Measurements from ENCODE around the gene OSTC.
A peak's percentile ranks its signal among the peaks of the same experiment; 100 is the strongest.

The OSTC gene

DNA sequence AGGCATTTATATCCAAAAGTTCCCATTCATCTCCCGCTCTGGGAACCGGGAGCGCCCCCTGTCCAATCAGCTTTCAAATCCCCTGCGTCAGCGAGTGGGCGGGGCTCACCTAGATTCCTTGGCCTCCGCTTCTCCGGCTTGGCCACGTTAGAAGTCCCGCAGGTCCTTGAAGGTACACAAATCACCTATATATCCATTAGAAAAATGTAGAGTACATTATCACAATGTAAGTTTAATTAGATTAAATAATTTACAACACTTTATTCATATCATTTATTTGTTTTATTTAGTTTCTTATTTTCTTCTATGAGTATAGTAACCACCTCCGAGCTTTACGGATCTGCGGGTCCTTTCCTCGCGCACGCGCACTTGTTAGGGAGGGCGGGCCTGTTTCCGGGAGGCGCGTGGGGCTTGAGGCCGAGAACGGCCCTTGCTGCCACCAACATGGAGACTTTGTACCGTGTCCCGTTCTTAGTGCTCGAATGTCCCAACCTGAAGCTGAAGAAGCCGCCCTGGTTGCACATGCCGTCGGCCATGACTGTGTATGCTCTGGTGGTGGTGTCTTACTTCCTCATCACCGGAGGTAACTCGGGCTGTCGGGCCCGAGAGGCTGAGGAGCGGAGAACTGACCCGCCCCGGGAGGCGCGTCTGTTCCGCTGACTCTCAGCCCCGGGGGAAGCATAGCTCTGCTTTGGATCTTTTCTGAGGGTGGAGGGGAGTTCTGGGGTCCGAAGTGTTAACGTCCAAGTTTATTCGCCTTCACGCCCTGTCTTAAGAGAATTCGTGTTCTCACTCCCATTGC, at the start of gene OSTC:
OSTC (plus strand) TSS at position 388 of the 802 bp plus-strand sequence; CDS start at position 445, 57 bp downstream.
- peak; percentile 93 for DNase-seq (ENCODE audit: low read depth)

DNA sequence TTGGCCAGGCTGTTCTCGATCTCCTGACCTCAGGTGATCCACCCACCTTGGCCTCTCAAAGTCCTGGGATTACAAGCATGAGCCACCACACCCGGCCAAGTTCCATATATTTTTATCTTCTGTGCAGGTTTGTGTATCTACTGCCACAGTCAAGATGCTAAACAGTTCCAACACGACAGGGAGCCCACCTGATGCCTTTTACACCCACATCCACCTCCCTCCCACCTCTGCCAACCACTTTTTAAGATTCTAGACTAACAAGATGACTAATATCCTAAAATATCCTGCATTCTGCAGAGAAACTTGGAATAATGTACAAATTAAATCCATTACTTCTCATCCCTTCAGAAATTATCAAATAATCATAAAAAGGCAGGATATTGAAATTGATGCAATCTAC, 49.3 kb upstream of the OSTC start:
- no peak for DNase-seq (ENCODE audit: low read depth)

DNA sequence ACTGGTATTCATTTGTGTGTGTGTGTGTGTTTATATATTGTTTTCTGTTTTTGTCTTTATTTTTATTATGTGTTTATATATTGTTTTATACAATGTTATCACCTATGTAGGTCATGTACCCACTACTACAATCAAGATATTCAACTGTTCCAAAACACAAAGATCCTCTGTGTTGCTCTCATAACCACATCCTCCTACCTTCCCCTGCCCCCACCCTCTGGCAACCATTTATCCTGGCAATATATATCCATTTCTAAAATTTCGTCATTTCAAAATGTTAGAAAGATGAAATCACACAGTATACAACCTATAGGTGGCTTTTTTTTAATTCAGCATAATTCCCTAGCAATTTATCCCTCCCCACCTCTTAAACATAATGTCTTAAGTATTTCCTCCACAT, 48.9 kb upstream of the OSTC start:
- DNase-seq (ENCODE audit: low read depth) = no peak

DNA sequence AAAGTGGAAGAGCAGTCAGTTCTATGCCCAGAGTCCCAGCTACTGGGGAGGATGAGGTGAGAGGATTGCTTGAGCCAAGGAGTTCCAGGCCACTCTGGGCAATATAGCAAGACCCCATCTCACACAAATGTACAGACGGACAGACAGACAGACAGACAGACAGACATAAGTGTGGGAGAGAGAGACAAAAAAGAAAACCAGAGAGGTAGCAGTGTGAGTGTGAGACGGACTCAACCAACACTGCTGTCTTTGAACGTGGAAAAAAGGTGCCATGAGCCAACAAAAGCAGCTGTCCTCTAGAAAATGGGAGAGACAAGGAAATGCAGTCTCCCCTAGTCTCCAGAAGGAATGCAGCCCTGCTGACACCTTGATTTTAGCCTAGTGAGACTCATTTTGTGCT, 48.2 kb upstream of the OSTC start:
- no peak for DNase-seq (ENCODE audit: low read depth)

DNA sequence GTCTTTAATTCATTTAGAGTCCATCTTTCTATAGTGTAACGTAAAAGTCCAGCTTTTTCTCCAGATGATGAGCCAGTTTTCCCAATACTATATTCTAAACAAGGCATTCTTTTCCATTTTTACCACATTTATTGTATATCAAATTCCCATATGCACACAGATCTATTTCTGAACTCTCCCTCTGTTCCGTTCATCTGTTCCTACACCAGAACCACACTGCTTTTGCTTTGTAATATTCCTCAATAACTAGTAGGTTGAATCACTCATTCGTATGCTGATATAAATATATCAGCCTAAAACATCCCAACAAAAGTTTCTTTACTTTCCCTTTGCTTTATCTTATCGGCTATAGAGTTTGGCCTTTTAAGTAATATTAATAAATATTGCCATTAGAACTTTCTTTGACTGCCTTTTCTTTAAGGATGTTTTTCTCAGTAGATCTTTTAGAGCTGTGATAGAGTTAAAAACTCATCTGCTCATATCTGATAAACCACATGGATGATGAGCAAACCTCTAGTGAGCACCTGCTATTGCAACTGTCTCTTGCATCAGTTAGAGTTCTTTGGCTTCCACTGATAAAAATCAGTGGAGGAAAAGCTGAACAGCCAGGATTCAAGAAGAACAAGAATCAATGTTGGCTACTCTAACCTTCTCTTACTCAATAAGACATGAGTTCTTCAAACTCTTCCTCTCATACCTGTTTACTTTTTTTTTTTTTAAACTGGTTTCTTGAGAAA, 43.2 kb upstream of the OSTC start:
- no peak for DNase-seq (ENCODE audit: low read depth)

DNA sequence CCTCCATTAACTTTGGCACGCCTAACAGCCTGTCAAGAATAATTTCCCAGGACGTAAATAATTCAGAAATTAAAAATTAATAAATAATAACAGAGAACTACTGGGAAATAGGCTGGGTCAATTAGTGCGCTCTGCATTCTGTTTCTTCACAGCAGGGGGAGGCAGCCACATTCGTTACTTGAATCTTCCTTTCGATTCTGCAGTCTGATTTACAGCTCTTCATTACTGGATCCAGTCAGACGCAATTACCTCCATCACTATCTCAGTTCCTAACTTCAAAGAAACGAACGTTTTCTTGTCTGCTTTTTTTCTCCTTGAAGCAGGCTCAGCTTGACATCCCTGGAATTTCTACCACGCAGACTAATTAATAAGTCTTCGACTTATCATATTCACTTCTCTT, 39.0 kb upstream of the OSTC start:
- no peak for DNase-seq (ENCODE audit: low read depth)

DNA sequence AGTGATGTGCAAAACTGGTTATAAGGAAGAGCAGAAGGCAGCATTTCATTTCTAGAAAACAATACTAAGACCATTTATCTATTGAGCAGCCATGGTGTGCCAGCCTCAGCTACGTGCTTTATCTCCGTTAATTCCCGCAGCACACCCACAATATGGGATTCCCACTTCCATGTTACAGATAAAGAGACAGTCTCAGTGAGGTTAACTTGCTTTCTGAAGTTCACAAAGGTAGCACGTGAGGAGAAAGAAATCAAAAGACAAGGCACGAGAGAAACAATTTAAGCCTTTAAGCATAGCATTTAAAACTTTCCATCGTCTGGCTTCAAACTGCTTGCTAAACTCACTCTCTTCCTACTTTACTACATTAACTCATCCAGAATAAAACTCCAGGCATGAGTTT, 38.0 kb upstream of the OSTC start:
- DNase-seq (ENCODE audit: low read depth) = no peak

DNA sequence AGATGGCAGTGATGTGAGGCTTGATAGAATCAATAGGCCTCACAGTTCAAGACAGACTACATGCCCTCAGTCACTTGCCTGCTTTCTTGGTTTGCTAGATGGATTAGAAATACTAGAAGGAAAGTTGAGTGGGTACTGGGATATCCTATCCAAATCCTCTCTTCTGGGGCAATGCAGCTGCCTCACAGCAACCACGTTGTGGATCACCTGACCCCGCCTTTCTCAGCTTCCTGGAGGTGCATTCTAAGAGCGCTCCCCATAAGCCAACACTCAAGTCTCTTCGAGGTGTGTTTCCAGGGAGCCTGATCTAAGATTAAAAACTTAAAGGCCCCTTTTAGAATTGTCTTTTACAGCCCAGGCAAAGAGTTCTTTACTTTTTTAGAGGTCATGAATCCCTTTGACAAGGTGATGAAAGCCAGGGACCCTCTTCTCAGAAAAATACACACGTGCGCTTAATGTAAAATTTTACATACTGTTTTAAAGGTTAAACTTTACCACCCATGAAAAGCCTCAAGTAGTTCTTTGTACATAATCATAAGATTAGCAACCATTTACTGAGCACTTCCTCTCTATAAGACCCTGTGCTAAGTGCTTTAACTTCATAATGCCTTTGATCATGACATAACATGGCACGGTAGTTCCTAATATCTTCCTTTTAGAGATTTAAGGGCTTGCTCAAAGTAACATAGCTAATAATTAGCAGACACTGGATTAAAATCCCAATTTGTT, 30.9 kb upstream of the OSTC start:
- no peak for DNase-seq (ENCODE audit: low read depth)

DNA sequence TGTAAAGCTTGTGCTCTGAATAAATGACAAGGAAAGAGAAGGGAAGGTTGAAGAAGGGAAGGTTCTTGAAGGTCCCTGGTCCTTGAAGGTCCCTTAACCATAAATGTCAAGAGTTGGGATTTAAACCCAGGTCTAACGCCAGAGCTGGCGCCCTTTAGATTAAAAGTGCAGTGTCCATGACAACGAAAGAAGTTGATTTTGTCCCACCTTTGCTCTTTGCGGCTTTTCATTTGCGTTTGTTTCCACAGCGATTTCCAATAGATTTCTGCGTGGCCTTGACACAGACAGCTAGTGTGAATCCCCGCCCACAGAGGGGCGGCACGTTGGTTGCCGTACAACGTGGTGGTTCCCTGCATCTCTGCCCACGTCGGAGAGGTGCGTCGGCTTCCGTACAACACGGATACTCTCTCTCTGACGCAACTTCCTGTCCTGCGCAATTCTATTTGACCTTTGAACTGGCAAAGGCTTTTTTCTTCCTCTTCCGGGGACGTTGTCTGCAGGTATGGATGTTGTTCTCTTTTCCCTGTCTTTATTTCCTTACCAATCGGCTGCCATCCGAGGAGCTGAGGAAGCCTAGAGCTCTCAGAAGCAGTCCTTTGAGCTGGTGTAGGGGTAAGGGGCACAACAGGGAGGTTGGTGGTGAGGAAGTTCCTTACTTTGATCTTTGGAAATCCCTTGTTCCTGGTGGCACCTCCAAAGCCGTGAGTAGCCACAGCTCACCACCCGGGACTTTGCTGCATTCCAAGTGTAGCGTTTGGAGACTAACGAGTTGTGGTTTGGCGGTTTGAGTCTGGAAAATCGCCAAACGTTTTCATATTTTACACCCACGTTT, 30.1 kb upstream of the OSTC start, which contains the start of gene RPL34:
RPL34 (plus strand) TSS at position 476 of the 832 bp plus-strand sequence. CDS start 1,384 bp downstream, outside the sequence.
- DNase-seq (ENCODE audit: low read depth) = peak; percentile 96

DNA sequence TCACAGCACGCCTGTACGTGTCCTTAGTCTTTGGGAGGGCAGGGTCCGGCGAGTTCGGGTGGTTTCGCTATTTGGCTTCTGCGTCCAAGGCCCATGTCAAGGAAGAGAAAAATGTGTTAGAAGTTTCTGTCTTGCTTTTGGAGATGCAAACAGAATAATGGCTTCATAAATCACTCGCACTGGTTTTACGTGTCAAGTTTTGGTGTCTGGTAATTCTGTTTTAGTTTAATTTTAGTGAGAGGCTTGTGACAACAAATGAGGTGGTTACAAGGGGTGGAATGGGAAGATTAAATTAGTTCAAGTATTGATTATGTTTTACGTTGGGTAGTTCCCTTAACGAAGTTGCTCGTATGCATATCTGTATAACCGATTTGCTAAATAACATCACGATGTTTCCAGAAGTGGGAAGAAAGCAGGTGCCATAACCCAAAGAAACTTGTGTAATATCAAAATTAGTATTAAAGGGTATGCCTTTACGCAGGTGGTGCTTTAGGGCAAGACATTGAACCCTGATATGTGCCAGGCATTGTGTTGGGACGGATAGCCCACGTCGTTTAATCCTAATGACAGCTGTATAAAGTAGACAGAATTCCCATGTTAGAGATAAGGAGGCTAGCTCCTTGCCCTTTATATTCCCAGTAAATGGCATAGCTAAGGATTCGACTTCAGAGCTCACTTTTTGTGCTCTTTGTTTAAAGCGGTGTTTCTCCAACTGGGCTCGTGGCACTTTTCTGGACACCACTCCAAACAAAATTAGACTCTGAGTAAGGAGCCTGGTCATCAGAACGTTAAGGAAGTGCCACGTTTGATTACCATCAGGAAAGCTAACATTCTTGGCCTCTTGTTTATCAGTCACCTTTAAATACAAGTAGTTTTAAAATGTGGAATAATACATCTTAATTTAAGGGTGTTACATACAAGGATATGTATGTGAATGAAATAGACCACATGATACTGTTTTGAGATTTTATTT, 29.2 kb upstream of the OSTC start:
- DNase-seq (ENCODE audit: low read depth) = no peak

DNA sequence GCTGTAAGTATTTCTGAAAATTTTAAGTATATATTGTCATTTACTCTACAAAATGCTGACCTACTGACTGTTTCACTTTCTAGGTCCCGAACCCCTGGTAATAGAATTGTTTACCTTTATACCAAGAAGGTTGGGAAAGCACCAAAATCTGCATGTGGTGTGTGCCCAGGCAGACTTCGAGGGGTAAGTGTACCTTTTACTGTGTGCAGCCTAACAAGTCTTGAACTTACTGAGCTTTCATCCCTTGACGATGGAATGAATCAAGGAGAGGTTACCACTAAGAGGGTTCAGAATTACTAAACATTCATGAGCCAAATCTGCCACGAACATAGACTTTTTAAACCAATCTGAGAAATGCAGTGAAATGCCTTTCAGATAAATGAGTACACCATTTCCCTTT, 28.4 kb upstream of the OSTC start:
- DNase-seq (ENCODE audit: low read depth) = no peak

DNA sequence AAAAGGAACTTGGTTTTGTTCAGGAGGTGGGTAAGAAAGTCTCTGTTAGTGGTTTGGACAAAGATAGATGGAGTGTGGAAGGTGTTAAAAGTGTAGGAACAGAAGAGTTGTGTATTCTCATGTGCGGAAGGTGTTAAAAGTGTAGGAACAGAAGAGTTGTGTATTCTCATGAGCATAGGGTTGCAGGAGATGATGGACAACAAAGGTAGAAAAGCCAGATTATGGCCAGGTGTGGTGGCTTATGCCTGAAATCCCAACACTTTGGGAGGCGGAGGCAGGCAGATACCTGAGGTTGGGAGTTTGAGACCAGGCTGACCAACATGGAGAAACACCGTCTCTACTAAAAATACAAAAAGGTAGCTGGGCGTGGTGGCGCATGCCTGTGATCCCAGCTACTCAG, 27.6 kb upstream of the OSTC start:
- DNase-seq (ENCODE audit: low read depth) = no peak

DNA sequence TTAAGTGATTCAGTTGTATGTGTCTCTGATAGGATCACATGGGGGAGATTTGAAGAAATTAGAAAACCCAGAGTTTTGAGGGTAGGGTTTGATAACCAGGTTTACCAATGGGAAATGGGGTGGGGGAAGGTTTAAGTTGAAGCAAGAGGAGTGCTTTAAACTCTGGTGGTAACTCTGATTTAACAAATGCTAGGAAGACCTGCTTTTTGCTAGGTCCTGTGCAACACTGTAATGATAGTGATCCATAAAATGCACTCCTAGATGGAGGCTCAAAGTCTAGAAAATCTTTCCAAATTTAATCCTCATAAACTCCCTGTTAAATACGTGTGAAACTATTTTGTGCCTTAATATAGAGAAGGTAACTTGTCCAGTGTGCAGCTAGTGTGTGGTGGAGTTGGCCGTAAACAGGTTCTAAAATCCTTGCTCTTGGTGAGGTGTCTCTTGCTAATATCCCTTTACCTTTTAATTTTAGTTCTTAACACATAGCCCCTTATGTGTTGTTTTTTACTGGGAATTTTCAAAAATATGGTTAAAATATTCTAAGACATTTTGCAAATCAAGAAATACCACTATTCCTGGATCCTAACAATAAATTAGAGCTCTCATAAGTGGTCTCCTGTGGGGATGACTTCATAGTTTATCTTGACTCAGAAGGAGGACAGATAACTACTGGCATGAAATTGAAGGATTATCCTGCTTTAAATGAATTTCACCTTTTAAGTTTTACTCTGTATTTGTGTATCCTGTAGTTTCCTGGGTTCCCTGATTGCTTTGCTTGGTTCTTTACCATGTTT, 25.9 kb upstream of the OSTC start:
- DNase-seq (ENCODE audit: low read depth) = no peak

DNA sequence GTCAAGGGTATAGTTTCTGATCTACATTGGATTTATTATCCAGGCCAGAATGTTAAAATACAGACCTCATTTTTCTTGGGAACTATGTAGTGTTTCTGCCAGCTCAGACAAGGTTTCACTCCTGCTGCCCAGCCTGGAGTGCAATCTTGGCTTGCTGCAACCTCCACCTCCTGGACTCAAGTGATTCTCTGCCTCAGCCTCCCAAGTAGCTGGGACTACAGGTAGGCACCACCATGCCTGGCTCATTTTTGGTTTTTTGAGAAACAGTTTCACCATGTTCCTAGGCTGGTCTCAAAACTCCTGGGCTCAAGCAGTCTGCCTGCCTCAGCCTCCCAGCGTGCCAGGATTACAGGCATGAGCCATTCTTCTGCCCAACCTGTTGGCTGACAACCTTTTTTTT, 24.3 kb upstream of the OSTC start:
- no peak for DNase-seq (ENCODE audit: low read depth)

DNA sequence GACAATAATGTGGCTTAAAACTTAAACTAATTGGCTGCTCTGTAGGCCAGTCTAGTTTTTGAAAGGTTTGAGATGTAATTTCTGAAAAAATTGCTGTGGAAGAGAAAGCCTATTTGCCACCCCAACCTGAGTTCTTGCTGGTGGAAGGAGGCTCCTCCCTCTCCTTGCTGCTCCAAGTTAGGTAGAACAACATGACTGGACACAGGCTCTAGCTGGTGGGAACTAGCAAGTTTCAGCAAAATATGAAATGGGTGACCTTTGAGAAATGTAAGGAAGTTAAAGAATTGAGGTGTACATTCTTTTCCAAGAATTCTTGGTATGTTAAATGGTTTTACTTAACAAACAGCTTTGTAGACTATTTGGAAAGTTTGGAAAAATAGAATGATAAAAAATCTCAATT, 22.0 kb upstream of the OSTC start:
- no peak for DNase-seq (ENCODE audit: low read depth)

DNA sequence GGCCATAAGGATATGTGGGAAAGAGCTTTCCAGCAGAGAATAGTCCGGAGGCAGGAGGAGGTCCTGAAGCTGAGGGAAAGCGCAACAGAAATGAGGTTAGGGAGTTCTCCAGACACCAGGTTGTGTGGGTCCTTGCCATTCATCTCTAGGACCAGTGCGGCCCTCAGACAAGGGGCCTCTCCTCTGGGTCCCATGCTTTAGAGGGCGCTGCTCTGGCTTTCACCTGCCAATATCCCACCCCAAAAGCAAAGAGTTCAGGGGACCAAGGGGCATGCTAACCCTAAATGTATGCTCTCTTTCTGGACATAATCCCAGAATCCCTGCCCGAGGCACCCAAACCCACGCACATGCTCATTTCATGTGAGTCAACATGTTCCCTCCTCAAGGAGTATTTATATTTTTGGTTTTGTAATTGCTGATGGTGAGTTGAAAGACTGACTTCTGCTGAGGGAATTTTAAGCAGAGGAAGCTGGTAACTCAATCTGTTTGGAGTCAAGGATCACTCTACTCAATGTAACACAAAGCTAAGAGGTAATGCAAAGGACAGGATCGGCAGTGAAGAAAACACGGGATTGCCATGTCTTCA, 15.2 kb upstream of the OSTC start:
- DNase-seq (ENCODE audit: low read depth) = no peak

DNA sequence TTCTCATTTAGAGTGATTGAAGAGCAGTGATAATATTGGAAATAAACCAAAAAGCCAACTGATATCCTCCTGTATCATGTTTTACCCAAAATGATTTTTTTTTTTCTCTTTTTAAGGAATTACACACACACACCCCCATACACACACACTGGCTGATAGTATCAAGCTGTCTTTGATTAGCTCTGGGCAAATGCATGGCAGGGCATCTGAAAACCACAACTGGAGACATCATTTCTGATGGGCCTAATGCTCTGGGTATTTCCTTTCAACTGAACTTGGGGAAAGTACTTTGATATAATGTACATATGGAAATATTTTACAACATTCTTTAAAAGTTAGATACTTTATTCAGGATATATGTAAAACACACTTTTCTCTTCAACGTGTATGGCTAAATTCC, 14.2 kb upstream of the OSTC start:
- DNase-seq (ENCODE audit: low read depth) = peak; percentile 32

DNA sequence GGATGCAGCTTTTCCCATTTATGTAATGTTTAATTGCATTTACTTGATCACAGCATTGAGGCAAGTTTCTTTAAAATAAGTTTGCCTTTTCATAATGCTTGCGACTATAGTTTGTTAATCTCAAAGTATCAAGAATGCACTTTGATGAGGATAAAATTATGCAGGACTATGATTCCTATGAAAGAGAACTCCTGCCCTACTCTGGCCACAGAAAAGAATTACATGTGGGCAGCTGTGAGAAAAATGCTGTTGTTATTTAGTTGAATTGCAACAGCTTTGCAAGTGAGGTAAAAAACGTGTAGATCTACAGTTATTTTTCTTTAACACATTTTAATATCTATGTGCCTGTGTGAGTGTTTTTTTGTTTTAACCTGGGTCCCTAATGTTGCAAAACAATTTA, 12.5 kb upstream of the OSTC start:
- DNase-seq (ENCODE audit: low read depth) = no peak

DNA sequence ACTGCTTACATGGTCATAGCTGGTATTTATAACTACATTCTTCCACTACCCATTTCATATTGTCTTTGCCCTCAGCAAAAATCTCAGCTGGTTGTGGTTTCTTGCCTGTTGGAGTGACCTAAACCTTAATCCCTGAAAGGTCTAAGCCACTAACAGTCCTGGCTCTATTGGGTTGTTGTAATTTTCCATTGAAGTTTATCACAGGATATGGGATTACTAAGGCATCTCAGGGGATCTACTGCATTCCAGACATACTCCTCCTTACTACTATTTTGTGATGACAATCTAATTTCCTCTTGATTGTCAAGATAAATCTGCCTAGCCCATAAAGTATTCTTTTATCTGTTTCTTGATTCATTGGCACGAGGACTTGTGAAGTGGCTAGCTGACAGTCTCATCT, 6.2 kb upstream of the OSTC start:
- DNase-seq (ENCODE audit: low read depth) = no peak

Data from fibroblast of the conjunctiva (primary cell).